T-helper 2 cell treated with Interferon-gamma antibody and Interleukin-4, amounts not matched to agents 100 ng/mL and 5 ng/mL, for 36 hours (primary cell): Measurements from ENCODE around the gene BTBD18. TPM values are rescaled to one million over a fixed set of nuclear protein-coding genes. Genes with fewer than 3 reads are reported as not detected.

ENCODE experiments used
- intact Hi-C: fragments of 100-400 bp; cut with micrococcal nuclease; formaldehyde crosslinking; loops from one replicate; pipeline ENCODE4 v1.15.1; 2023
- total RNA-seq: library from RNA; stranded (reverse); gene quantifications from 2 replicates; pipeline ENCODE4 v1.2.3, GENCODE V29; 2022

The BTBD18 gene, protein sequence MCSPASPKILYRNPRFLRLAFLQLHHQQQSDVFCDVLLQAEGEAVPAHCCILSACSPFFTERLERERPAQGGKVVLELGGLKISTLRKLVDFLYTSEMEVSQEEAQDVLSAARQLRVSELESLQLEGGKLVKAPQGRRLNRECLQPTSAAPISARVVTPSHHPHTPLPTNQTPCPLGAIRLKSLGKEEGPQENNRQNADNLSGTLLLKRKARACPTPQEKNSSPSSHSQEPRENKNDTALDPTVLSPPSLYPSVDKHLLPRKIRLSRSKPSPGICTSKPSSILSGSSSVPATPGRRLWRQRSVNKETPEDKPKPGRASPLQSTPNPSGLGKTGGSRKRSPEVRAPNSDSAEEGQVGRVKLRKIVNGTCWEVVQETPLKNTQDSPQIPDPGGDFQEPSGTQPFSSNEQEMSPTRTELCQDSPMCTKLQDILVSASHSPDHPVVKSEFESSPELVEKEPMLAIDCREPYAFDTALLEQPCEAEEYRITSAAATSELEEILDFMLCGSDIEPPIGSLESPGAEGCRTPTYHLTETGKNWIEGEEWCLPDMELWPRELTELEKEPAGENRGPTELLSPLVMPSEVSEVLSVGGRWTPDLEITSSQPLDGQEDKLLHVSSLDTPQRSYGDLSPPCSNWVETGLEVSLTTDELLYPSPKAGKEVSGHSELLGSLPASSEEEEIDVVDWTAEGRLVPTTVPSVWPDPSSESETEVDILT
- total RNA-seq, result not detected in 2 replicates

DNA sequence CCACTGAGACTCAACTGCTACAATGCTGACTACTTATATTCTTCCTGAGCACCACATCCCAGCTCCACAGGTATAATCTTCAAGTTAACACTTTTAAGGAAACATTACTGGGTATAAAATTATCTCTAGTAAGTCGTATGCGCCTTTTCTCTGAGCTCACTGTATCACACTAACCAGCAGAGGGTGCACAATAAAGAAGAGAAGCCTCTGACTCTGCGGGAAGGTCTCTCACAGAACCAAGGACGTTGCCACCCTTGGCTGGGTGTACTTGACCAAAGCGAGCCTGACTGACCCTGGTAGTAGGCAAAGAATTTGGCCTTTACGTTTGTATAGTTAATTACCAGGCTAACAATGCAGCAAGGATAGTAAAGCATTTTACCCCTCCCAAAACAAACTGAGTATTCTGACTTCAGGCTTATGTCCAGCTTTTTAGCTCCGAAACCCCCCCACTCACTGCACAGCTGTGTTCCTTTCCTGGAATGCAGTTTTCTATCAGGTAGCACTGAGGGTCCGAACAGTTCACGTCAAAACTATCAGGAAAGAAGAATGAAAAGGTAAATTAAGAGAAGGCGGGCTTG, at the start of gene BTBD18:
BTBD18 (minus strand) TSS at position 144 of the 578 bp plus-strand sequence. CDS start 631 bp downstream, outside the sequence.
- intact Hi-C loops, result loop anchor here (1.0 kb wide), 1 partner anchor 49 kb away; no protein-coding TSS in a partner anchor

DNA sequence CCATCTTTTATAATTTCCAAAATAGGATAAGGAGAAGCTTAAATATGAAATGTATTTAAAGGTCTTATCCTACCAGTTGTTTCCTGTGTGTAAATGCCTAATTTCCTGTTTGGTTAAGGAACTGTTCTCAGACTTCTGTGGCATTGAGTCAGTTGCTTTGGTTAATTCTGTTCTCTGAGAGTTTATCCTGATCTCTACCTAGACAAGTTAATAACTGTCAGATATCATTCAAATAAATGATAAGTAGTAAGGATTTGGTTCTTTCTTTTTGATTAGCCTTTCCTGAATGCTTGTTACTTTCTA, 49.5 kb upstream of the BTBD18 start:
- intact Hi-C loops, result no loop called here

DNA sequence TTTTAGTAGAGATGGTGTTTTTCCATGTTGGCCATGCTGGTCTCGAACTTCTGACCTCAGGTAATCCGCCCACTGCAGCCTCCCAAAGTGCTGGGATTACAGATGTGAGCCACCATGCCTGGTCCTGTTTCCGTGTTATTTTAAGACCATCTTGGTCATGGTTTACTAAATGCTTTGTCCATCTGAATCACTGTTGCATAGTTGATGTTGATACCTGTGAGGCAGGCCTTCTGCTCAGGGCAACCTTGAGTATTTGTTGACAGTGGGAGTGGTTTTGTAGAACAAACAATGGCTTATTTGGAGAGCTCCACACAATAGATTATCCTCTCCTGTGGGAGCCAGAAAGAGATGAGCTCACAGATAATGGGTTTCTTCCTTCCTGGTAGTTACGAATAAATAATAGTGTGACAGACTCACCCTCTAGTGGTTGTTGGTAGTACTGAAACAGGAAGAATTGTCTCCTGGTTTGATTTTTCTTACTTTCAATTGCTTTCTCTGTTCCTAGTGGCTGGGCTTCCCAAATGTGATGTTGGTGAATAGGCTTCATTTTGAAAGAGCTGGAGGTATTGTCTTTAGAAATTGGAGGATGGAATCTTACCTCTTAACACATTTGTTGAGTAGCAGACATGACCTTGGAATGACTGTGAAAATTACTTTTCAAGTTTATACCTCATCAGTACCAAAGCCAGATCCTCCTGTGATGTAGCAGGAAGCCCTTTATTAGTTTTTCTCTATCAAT, 49.0 kb upstream of the BTBD18 start:
- intact Hi-C loops, result loop anchor here (1.0 kb wide), 6 partner anchors 8 to 232 kb away; partner anchors contain the start of genes BTBD18, MED19, SELENOH and TMX2

DNA sequence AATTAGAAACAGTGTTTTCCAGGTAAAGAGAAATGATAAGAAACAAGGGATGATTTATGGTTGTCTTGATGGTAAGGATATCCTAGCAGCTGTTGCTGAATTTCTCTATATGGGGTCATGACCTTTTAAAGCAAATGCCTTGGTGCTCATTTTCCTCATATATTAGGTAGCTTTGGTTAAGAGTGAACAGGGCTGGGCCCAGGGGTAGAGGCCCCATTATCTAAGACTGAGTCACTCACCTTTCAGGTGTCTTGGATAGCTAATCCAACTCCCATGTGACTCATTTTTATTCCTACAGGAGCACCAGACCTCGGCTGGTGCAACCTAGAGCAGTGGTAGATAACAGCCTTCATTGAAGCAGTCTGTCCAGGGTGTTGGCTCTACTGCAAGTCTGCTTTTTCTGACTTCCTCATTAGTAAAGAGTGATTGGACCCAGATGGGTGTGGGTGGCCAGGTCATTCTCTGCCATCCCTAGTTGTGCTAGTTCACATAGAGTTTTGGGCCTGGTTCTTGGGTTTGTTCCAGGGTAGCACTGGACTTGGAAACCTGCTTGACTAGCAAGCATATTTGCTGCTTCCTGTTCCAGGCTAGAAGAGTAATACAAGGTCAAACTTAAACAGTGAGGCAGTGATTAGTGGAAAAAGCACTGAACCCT, 47.4 kb upstream of the BTBD18 start:
- intact Hi-C loops, result no loop called here

DNA sequence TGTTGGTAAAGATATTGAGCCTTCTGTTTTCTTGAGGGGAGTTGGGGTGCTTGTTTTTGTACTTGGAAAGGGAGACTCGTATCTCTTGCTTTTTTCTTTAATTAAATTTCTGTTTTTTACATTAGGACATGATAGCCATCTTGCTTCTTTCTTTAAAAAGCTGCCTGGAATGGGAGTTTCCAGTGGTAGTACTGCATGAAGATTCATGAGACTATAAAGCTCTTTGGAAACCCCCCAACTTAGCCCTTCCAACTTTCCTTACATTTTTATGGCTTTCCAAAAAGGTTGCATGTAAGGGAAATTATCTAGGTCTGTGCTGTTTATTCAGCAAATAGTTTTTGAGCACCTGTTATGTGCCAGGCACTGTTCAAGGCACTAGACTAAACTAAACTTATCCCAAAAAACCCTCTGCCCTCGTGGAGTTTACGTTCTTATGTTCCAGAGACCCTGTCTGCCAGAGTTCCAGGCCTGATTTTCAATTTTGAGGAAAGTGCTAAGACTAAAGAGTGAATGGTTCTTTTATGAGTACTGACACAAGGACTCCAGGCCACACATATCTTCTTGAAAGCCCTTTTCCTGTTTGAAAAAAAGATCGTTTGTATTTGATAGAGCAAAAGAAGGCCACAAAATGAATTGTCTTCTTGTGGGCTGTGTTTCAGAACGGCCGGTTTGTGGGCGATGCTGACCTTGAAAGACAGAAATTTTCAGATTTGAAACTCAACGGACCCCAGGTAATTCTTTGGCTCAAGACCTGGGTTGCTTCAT, 41.9 kb upstream of the BTBD18 start:
- intact Hi-C loops, result loop anchor here (2.0 to 5.0 kb wide), 6 partner anchors 81 to 781 kb away; partner anchors contain the start of genes LPXN, MED19, P2RX3 and SSRP1

DNA sequence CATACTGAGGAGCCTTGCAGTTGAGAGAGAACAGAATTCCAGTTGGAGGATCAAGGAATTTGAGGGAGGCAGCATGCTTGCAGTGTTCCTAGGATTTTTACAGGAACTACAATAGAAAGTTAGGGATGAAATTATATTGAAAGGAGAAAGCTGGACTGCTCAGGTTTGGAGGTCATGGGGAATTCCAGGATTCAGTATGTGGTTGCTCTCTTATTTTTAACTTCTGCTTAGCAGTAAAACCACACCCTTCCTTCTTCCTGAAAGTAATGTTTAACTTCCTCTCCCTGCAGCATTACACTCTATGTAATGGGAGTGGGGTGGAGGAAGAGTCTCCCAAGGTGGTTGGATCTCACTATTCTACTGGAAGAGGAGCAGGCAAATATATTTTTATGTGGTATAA, 41.3 kb upstream of the BTBD18 start:
- intact Hi-C loops, result loop anchor here (1.0 to 5.0 kb wide), 8 partner anchors 7 to 782 kb away; partner anchors contain the start of genes LPXN, MED19, P2RX3 and SELENOH

DNA sequence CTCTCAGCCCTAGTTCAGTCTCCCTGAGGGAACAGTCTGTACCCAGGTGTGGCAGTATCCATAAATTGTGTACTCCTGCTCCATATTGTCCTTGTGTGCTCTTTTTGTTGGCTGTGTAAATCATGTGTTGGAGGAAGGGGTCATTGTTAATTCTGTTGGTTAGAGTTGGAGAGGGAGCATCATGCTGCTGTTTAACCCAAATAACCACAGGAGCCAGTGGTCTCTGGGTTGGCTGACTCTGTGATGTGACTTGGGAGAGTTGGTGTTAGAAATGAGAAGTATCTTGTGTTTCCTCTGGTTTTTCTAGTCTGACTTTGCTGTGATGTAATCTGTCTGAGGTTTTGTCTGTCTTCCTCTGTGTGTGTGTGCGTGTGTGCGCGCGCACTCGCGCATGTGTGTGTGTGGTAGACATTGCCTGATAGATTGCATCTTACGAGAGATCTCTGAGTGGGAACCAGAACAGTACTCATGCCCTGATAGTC, 40.5 kb upstream of the BTBD18 start:
- intact Hi-C loops, result loop anchor here (1.0 to 5.0 kb wide), 8 partner anchors 8 to 783 kb away; partner anchors contain the start of genes LPXN, MED19, P2RX3 and SELENOH

DNA sequence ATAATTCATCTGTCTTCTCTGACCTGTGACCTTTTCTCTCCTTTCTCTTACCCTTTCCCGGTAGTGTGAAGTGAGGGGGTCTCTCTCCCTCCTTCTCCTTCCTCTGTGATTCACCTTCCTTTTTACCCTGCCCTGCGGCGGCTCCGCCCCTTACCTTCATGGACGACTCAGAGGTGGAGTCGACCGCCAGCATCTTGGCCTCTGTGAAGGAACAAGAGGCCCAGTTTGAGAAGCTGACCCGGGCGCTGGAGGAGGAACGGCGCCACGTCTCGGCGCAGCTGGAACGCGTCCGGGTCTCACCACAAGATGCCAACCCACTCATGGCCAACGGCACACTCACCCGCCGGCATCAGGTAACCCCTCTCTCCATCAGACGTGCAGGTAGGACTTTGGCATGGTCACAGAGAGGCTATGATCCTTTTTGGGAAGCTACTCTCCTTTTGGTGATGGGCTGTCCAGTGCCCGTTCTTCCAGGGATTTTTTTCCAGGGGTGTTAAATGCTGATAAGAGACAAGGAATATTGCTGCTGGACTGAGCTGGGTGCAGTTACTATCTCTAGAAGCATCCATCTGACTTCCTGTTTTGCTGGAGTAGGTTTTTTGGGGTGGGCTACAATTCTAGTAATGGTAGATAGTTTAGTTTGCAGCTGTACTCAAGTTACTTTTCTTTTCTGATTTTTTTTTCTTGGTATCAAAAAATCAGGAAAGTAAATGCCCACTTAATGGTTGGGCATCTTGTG, 39.9 kb upstream of the BTBD18 start:
- intact Hi-C loops, result loop anchor here (1.0 to 5.0 kb wide), 9 partner anchors 9 to 783 kb away; partner anchors contain the start of genes LPXN, MED19, P2RX3 and SELENOH

DNA sequence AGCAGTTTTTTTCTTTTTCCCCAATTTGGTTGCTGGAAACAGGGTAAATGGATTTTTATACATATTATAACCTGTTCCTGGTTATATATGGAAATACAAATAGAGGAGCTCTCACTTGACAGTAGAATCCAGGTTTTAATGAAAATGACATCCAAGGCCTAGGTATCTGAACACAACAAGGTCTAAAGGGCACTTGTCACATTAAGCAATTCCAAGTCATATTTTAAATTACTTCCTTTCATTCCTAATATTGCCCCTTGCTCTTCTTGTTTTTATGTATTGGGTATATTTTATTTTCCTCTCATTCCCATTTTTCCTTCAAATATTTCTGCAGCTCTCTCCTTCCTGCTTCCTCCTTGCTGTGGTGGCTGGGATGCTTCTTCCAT, 37.1 kb upstream of the BTBD18 start:
- intact Hi-C loops, result no loop called here

DNA sequence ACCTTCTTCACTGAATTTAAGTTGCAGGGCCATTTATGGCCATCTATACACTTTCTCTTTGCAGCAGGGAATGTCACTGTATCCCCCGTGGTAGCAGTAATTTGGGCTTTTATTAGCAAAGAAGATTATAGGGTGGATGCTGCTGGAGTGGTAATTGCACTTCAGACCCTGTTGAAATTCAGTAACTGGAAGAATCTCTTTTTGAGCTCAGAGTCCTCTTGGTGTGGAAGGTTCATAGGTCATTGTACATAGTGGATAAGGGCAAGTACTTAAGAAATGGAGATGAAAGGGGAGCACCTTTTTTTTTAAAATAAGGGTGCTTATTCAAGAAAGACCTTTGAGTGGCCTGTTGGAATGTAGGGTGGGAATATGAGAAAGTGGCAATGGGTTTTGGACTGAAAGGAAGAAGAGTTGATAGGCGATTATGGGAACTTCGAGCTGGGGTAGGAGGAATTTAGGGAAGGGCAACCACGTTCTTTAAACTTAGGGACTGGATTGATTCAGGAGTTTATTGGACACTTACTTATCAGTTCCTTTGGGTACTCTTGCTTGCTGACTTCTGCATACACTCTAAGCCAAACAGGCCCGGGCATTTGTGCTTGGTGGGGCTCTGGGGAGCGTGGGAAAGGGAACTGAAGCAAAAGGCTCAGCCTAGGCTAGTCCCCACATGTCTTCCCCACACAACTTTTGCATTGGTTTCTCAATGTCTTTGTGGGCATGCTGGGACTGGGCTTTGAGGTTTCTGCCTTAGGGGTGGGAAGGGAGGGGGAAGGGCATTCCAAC, 36.5 kb upstream of the BTBD18 start:
- intact Hi-C loops, result no loop called here

DNA sequence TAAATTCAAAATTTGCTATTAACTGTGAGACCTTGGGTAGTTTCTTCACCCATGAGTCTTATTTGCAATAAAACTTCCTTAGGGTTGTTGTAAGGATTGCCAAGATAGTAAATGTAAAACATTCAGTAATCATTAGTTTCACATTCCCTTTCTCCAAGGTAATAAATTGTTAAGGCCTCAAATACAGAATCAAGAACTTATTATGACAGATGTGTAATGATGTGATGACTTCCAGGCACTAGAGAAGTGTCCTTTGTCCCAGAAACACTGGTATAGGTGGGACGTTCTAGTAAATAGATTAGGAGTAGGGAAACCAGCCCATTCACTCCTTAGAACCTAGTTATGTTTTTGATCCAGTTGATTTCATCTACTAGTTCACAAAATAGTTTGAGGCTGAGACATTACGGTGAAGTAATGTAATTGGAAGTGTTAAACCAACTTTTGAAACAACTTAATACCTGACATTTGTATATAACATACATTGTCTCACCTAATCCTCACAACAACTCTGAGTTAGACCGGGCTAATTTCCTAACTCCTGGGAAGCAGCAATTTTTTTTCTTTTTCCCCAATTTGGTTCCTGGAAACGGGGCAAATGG, 35.5 kb upstream of the BTBD18 start:
- intact Hi-C loops, result no loop called here

DNA sequence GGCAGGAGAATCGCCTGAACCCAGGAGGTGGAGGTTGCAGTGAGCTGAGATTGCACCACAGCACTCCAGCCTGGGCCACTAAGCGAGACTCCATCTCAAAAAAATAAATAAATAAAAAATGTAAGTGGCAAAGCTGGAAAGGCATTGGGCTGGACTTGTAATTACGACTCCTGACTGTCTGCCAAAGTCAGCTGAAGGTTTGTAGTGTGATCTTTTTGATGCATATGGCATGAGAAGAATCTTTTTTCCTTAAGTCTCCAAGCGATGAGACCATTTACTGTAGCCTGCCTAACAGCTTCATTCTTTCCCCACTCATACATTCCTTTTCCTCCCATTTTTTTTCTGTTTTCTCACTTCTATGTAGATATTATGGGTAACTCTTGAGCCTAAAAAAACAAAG, 34.8 kb upstream of the BTBD18 start:
- intact Hi-C loops, result no loop called here

DNA sequence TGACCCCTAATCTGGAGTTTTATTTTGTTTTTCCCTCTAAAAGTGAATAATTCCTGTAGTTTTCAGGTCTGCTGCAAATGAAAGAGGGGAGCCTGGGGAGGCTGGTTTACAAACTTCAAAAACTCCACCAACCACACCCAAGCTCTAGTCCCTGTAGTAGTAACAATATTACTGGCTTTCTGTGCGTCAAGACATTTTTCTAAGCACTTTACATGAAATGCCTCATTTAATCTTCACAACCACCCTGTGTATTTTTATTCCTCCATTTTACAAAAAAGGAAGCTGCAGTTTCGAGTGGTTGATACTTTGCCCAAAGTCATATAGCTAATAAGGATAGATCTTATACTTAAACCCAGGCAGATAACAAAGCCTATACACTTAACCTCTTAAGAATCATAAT, 33.5 kb upstream of the BTBD18 start:
- intact Hi-C loops, result no loop called here

DNA sequence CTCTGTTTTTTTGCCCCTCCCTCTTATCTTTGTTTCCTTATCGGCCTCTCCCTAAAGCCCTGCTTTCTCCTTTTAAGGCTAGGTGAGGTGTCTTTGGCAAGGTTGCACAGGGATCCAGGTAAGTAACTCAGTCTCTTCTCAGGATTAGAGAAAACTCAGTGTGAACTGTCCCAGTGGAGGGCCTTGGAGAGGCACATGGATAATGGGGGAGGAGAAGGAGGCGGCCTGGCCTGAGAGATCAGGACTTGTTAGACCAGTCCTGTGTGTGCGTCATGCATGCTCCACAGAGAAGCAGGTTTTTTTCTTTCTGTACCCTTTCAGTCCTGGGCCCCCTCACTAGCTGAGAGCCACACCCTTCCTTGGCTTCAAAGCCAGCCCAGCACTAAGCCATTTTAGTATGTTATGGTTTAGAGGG, 29.9 kb upstream of the BTBD18 start:
- intact Hi-C loops, result no loop called here

DNA sequence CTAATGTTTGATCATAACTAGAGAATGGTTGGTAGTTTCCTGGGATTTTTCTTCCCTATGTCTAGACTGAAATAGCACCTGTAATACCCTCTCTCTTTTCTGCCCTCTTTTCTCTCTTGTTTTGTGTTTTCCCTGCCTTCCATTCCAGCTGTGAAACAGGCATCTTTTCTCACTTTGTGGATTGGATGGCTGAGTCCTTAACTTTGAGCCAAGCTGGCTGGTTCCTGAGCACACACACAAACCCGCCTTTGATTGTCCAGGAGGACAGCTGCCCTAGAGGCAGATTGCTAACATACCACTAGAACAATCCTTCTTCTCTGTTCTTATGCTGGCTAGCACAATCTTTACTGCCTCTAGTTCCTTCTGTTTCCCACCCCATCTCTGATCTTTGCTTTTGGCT, 27.7 kb upstream of the BTBD18 start:
- intact Hi-C loops, result no loop called here

DNA sequence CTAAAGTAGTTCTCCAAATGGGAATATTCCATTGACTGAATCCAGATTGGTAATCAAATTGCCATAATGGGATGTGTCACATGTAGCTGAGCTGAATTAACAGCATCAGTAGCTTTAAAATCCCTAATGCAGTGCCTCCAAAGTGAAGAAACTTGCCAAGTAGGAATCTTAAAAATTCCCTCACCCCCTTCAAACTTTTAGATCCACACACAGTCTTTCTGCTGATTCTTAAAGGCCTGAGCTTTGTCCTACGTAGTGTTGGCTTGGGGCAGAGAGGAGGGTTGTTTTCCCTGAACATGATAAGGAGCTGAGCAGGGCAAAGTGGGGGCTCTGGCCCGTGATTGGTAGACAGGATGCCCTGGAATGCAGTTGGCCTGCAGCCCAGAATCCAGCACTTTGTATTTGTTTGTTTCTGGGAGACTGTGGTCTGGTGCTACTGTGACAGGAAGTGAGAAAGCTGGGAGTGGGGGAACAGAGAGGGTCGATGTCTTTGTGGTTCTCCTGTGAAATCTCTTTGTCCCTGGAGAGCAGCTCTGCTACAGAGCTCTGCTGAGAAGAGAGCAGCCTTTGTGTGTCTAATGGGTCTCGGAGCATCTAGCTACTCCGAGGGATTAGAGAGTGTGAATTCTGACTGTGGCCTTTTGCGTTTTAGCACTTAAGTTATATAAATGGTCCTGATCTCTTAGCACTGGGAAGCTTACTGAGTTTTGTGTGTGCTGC, 26.9 kb upstream of the BTBD18 start:
- intact Hi-C loops, result no loop called here

DNA sequence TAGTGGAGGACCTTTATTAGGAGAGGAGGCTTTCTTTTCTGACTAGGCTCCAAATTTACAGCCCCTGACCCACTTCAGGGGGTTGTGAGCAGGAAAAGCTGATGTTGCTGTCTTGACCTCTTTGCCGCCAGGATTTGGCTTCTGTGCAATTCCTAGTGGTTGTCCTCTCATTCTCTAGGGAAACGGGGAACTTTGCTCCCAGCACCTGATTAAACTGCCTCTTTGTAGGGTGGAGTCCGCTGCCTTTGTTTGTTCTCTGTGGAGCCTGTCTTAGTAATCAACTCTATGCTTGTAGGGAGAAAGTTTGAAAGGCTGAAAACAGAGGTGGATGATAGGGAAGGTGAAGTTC, 26.3 kb upstream of the BTBD18 start:
- intact Hi-C loops, result no loop called here
